Smooth muscle cell (in vitro differentiated cells): Measurements from ENCODE around the gene TFAP2B. TPM values are rescaled to one million over a fixed set of nuclear protein-coding genes. Genes with fewer than 3 reads are reported as not detected.

ENCODE experiments used
- DNase-seq: peaks from one replicate; lab custom pipeline; 2025; ENCODE audit not compliant: unreplicated experiment; lab: John Stamatoyannopoulos, UW
- H2AFZ ChIP-seq: fragments of 200-600 bp; sonication (generic); 2 replicates; pipeline ENCODE4 v1.6.0; 2016; ENCODE audit warnings: antibody characterized with exemption, low read depth, mild to moderate bottlenecking
- H3F3A ChIP-seq: fragments of 200-600 bp; sonication (generic); 2 replicates; pipeline ENCODE4 v1.6.0; 2017; ENCODE audit warnings: antibody characterized with exemption, low read depth
- H3K27ac ChIP-seq: fragments of 200-600 bp; sonication (generic); 2 replicates; pipeline ENCODE4 v1.5.1; 2016; ENCODE audit warnings: low read depth, mild to moderate bottlenecking
- H3K27me3 ChIP-seq: fragments of 200-600 bp; sonication (generic); 2 replicates; pipeline ENCODE4 v1.6.1; 2016; ENCODE audit warnings: low read depth, mild to moderate bottlenecking
- H3K36me3 ChIP-seq: fragments of 200-600 bp; sonication (generic); 2 replicates; pipeline ENCODE4 v1.5.1; 2016; ENCODE audit warnings: low read depth
- H3K4me1 ChIP-seq: fragments of 200-600 bp; sonication (generic); 2 replicates; pipeline ENCODE4 v1.5.1; 2016; ENCODE audit warnings: low read depth
- H3K4me2 ChIP-seq: fragments of 200-600 bp; sonication (generic); 2 replicates; pipeline ENCODE4 v1.6.0; 2016; ENCODE audit warnings: mild to moderate bottlenecking
- H3K4me3 ChIP-seq: fragments of 200-600 bp; sonication (generic); 2 replicates; pipeline ENCODE4 v1.5.1; 2016; ENCODE audit warnings: mild to moderate bottlenecking
- H3K79me2 ChIP-seq: fragments of 200-600 bp; sonication (generic); 2 replicates; pipeline ENCODE4 v1.6.0; 2016; ENCODE audit warnings: low read depth, mild to moderate bottlenecking
- H3K9ac ChIP-seq: fragments of 200-600 bp; sonication (generic); 2 replicates; pipeline ENCODE4 v1.6.0; 2016; ENCODE audit warnings: low read depth
- H3K9me3 ChIP-seq: fragments of 200-600 bp; sonication (generic); replicated peaks from 2 replicates; pipeline ENCODE4 v1.5.1; 2016; ENCODE audit warnings: low read depth
- H4K20me1 ChIP-seq: fragments of 200-600 bp; sonication (generic); 2 replicates; pipeline ENCODE4 v1.6.0; 2016; ENCODE audit warnings: low read depth
- WGBS: methylation state at CpG from one replicate; pipeline ENCODE4 v1.1.7; 2016; ENCODE audit warnings: low lambda C conversion rate; 5-methylcytosine and 5-hydroxymethylcytosine counted together
- polyA plus RNA-seq: library from polyadenylated mRNA; unstranded; fragments of >200 nt; fragmentation: Nextera tagmentation; extraction: Ambion mirVana; gene quantifications from 2 replicates; pipeline ENCODE4 v1.2.1, GENCODE V29; 2016
- total RNA-seq: library from RNA; depleted of rRNA; stranded (reverse); fragments of >200 nt; gene quantifications from 2 replicates; pipeline ENCODE4 v1.2.3, GENCODE V29; 2014
- TF ChIP-seq, protein P1 (sequence below): fragments of 200-600 bp; sonication (generic); IDR thresholded peaks from 2 replicates; pipeline ENCODE4 v1.5.1; 2017; ENCODE audit warnings: borderline replicate concordance, mild to moderate bottlenecking, antibody characterized with exemption; ENCODE audit not compliant: insufficient read depth, poor library complexity, severe bottlenecking

Gene TFAP2B
- total and polyA plus RNA-seq, 2 experiments from 2014 or later = not detected

DNA sequence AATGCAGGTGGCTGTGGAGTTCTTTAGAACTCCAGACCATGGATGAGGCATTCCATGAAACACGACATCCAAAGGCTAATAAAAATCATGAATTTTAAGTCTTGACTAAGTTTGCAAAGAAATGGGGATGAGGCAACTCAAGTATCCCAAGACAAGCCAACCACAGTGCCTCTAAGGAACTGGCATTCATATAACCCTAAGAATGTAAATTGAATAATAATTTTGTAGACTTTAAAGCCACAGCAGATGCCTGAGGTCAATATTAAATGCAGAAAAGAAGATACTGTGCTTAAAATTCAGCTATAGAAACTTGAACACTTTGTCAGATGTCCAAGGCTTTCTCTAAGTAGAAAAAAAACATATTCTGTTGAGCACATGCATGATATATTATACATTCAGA is 54.5 kb downstream of the TFAP2B start:
- H3K9ac ChIP-seq = no peak overlapping the region
- no peaks in the 10 kb centered on the region for H3K9me3 ChIP-seq
- no peak overlapping the region for H3K27ac ChIP-seq
- H2AFZ ChIP-seq = no peak overlapping the region
- WGBS = 71% methylated on average over 1 of the region's 1 CpG
- H3F3A ChIP-seq = no peaks in the 10 kb centered on the region
- H3K36me3 ChIP-seq = no peaks in the 10 kb centered on the region
- H4K20me1 ChIP-seq = no peaks in the 10 kb centered on the region
- DNase-seq = no peak
- peaks cover 10% of the 10 kb centered on the region for H3K27me3 ChIP-seq
- no peak overlapping the region for H3K4me3 ChIP-seq
- H3K4me1 ChIP-seq = no peaks in the 10 kb centered on the region
- H3K4me2 ChIP-seq = no peak overlapping the region
- TF ChIP-seq, protein P1, sequence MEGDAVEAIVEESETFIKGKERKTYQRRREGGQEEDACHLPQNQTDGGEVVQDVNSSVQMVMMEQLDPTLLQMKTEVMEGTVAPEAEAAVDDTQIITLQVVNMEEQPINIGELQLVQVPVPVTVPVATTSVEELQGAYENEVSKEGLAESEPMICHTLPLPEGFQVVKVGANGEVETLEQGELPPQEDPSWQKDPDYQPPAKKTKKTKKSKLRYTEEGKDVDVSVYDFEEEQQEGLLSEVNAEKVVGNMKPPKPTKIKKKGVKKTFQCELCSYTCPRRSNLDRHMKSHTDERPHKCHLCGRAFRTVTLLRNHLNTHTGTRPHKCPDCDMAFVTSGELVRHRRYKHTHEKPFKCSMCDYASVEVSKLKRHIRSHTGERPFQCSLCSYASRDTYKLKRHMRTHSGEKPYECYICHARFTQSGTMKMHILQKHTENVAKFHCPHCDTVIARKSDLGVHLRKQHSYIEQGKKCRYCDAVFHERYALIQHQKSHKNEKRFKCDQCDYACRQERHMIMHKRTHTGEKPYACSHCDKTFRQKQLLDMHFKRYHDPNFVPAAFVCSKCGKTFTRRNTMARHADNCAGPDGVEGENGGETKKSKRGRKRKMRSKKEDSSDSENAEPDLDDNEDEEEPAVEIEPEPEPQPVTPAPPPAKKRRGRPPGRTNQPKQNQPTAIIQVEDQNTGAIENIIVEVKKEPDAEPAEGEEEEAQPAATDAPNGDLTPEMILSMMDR = no peak
- no peaks in the 10 kb centered on the region for H3K79me2 ChIP-seq

DNA sequence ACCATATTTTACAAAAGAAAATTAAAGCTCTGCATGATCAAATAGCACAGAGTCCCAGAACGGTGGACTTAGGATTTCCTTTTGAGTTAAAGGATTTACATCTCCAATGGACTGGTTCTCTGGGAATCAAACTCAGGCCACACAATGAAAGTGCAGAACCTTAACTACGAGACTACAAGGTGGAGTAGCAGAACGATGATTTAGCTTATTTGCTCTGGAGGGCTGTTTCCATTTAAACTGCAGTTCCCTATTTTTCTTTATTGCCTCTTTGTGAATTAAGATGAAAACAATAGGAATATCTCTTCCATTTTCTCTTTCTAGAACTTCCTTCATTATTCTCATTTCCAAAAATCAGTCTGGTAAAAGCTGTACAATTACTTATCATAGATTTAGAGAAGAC is 65.7 kb downstream of the TFAP2B start:
- no peaks in the 10 kb centered on the region for H3K79me2 ChIP-seq
- no peak overlapping the region for H2AFZ ChIP-seq
- H3K9me3 ChIP-seq = no peaks in the 10 kb centered on the region
- H4K20me1 ChIP-seq = no peaks in the 10 kb centered on the region
- 91% methylated on average over 3 of the region's 3 CpGs for WGBS
- no peak overlapping the region for H3K4me2 ChIP-seq
- no peak overlapping the region for H3K4me3 ChIP-seq
- H3K9ac ChIP-seq = no peak overlapping the region
- TF ChIP-seq, protein P1 = no peak
- no peak overlapping the region for H3K27ac ChIP-seq
- no peak for DNase-seq
- H3K27me3 ChIP-seq = no peaks in the 10 kb centered on the region
- no peaks in the 10 kb centered on the region for H3K36me3 ChIP-seq
- no peaks in the 10 kb centered on the region for H3K4me1 ChIP-seq
- no peaks in the 10 kb centered on the region for H3F3A ChIP-seq

DNA sequence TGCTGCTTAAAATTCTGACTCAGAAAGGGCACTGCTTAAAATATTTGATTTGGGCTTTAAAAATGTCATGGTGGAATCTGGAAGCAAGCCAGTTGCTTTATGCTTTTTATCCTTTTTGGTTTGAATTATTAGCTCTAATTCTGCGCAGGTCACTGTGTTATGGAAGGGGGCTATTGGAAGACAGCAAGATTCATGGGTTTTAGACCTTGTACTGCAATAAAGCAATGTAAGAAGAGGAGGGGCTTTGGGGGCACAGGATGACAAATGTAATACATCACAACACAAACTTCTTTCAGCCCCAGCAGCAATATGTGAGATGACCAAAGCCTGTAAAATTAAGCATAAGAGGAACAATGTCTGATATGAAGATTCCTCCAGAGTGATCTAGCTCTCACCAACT is 68.4 kb downstream of the TFAP2B start:
- H3K36me3 ChIP-seq = no peaks in the 10 kb centered on the region
- no peak overlapping the region for H3K4me2 ChIP-seq
- TF ChIP-seq, protein P1 = no peak
- H3K79me2 ChIP-seq = no peaks in the 10 kb centered on the region
- no peak overlapping the region for H3K9ac ChIP-seq
- no peaks in the 10 kb centered on the region for H3K9me3 ChIP-seq
- H4K20me1 ChIP-seq = no peaks in the 10 kb centered on the region
- H3K4me3 ChIP-seq = no peak overlapping the region
- WGBS = 97% methylated on average over 1 of the region's 1 CpG
- H3K27me3 ChIP-seq = no peaks in the 10 kb centered on the region
- no peak overlapping the region for H2AFZ ChIP-seq
- H3K27ac ChIP-seq = no peak overlapping the region
- no peak for DNase-seq
- peaks cover 5% of the 10 kb centered on the region for H3K4me1 ChIP-seq
- H3F3A ChIP-seq = no peaks in the 10 kb centered on the region

DNA sequence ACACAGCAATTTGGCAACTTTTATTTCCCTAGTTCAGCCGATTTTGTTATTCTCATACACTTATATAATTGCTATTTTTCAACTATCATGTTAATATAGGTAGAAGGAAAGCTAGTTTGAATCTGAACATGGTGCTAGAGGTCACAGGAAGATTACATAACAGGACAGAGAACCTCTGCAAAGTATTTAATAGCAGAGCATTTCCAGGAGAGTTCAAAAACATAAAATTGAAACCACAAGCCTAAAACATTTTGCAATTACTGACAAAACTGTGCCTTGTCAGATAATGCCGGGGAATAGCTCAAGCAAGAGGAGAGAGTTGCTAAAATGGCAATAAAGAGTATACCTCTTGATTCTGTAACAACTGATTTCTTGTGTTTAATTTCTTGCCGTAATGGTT is 70.8 kb downstream of the TFAP2B start:
- DNase-seq = no peak
- Histone ChIP-seq H3F3A (no peaks in the 10 kb centered on the region), H3K36me3 (no peaks in the 10 kb centered on the region), H3K4me3 (no peak overlapping the region), H3K9ac (no peak overlapping the region), H3K79me2 (no peaks in the 10 kb centered on the region), H3K27me3 (no peaks in the 10 kb centered on the region), H3K4me2 (no peak overlapping the region), H3K9me3 (no peaks in the 10 kb centered on the region), H4K20me1 (no peaks in the 10 kb centered on the region), H2AFZ (no peak overlapping the region), H3K27ac (no peak overlapping the region), H3K4me1 (peaks cover 5% of the 10 kb centered on the region)
- TF ChIP-seq, protein P1 = no peak
- 69% methylated on average over 3 of the region's 3 CpGs for WGBS
